NCI-H526 treated with DMSO at 0.1 percent for 48 hours (cell line): Measurements from ENCODE around the gene PKDREJ.
A peak's percentile ranks its signal among the peaks of the same experiment; 100 is the strongest.

ENCODE experiments used
- DNase-seq: peaks from one replicate; lab custom pipeline; 2025; lab: John Stamatoyannopoulos, UW

The PKDREJ gene

DNA sequence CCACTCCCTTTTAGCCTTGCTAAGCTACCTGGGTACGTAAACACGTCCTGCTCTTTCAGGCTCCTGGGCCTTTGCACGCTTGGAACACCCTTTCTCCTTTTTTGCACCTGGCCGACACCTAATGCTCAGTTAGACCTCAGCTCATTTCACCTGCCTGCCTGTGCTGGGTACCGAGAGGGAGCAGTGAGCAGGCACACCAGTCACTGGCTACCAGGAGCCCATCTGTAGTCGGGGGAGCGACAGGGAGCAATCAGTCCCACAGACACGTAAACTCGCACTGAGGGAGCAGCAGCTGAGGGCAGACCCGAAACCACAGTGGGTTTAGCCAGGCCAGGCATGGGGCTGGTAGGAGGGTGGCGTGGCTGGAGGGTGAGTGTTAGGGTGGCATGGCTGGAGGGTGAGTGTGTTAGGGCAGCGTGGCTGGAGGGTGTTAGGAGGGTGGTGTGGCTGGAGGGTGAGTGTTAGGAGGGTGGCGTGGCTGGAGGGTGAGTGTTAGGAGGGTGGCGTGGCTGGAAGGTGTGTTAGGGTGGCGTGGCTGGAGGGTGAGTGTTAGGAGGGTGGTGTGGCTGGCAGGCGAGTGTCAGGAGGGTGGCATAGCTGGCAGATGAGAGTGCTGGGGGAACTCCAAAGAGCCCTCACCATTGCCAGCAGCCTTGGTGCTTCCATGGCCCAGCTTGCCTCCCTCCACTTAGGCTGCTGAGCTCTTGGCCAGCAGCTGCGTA is 27.1 kb upstream of the PKDREJ start:
- DNase-seq = peak; percentile 6

DNA sequence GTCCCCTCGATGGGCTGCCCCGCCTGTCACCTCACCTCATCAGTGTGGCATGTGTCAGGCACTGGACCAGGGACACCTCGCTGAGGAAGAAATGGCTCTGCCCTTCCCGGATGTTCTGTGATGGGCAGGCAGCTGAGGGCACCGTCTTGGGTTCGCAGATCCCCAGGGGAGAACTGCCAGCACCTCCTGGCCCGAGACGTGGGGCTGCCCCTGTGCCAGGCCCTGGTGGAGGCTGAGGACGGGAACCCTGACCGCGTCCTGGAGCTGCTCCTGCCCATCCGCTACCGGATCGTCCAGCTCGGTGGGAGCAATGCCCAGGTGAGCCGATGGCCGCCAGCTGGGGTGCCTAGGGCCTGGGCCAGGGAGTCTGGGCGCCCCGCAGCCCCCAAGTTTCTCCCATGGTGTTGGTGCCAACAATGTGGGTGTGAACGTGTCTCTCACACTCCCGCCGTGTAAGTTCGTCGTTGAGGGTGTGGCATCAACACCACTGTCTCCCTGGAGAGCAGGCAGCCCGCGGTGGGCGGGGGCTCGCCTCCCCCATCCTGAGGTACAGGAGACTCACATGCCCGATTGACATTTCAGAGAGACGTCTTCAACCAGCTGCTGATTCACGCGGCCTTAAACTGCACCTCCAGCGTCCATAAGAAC is 26.2 kb upstream of the PKDREJ start:
- no peak for DNase-seq

DNA sequence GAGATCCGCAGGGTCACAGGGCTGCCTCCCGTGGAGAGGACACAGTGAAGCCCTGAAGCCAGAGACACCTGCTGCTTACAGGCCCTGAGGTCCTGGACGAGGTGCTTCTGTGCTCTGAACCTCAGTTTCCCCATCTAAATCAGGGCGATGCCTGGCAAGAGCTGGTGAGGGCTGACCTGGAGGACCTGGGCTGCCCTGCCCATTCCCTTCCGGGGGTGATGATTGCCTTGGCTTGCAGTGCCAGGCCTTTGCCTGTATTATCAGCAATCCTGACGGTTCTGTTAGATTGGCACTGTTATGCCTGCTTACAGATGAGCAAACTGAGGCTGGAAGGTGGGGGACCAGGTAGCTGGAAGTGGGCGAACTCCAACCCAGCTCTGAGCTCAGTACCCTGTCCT is 25.7 kb upstream of the PKDREJ start:
- DNase-seq = no peak

DNA sequence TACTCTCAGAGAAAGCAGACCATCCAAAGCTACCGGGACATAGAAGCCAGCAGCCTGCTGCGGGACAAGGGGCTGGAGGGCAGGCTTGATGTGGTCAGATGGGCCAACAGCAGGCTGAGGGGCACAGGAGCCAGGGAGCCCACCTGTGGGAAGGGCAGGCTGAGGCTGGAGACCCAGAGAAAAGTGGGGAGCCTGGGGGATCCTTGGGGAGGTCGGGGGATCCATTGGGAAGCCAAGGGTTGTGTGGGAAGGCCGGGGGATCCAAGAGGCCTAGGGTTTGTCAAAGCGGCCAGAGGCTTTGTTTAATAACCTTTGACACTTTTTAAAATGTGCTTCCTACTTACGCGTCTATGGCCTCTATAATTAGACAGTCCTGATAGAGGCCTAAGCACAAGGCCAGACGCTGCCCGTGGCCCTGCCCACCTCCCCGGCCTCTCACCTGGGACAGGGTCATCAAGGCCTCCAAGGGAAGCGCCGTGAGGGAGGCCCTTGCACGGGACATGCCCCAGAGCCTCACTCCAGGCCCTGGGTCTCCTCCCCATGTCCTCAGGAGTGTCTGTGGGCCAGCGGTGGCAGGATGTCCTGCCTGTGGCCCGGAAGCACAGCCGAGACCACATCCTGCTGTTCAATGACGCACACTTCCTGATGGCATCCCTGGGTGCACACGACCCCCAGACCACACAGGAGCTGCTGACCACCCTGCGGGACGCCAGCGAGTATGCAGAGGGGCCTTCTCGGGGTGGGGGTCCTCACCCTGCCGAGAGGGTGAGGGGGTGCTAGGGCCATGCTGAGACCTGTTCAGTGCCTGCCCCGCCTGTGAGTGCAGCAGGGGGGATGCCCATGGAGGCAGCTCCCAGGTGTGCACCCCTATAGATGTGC is 25.0 kb upstream of the PKDREJ start:
- DNase-seq = no peak

DNA sequence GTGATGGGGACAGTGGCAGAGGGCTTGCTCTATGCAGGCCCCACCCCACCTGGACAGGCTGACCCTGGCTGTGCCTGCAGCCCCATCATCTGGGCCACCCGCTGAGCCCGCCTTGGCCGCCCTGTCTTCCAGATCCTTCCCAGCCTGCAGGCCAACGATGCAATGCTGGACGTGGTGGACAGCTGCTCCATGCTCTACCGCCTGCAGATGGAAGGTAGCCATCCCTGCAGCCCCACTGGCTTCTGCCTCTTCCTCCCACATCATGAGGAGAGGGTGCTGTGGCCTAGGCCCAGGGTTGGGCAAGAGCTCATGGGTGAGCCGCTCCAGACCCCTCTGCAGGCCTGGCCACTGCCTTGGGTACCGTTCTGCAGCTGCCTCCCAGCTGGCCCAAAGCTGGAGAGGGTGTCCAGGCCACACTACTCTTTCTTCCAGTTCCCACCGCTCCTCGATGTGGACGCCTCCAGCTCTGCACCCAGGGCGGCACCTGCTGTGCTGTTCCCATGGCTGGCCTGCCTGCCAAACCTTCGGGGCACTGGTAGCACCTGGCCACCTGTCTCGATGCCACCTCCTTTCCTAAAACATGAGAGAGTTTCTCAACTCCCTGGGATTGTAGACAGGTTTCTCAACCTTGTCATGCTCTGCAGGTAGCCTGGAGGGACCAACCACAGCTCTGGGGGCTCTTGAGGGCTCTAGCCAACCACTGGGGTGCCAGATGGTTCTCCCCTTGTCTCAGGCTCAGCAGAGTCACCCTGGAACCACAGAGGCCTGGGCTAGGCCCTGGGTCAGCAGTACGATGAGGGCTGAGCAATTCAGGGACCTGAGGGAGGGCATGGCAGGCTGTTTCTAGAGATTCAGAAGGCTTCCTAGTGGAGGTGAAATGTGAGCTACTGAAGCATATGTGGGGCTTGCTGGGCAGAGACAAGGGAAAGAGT is 24.1 kb upstream of the PKDREJ start:
- DNase-seq = no peak

DNA sequence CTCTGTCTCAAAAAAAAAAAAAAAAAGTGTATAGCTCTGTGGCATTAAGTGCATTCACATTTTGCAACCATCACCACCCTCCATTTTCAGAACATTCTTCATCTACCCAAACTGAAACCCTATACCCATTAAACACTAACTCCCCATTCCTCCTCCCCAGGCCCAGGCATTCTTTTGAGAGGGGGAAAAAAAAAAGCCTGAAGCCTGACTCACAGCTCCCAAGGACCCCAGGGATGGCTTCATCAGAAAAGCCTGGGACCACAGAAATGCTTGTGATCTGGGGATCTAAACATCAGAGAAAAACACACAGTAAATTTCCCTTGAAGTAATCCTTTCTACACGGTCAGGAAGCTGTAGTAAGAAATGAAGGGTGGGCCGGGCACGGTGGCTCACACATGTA is 22.9 kb upstream of the PKDREJ start:
- DNase-seq = no peak

DNA sequence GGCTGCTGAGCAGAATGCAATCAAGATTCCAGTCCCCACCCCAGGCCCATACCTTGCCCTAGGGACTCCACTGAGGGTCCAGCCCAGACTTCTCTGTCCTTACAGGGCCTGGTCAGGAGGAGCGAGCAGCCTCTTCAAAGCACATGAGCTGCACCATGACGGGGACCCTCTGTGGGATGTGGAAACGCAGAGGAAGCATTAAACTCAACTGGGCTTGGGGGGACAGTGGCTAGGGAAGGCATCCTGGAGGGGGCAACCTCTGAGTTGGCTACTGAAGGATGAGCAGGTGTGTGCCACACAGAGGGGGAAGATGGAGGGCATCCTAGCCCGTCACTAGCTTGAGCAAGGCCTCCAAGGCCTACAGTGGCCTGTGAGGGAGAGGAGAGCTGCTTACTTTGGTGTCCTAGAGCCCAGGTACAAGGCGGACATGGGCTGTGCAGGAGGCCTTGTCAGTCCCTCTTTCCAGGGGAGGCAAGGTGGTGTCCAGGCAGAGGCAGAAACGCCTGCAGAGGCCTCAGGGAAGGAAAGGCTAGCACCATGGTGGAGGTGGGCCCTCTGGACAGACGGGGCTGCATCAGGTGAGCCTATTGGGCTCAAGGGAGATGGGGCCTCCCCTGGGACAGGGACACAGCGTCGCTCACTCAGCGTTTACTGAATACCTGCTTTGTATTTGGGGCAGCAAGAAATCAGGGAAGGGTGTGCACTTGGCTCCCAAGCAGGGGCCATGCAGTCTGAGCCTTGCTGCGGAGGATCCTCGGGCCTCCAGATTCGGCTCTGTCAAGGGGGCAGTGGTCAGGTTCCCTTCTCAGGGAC is 18.9 kb upstream of the PKDREJ start:
- DNase-seq = no peak

DNA sequence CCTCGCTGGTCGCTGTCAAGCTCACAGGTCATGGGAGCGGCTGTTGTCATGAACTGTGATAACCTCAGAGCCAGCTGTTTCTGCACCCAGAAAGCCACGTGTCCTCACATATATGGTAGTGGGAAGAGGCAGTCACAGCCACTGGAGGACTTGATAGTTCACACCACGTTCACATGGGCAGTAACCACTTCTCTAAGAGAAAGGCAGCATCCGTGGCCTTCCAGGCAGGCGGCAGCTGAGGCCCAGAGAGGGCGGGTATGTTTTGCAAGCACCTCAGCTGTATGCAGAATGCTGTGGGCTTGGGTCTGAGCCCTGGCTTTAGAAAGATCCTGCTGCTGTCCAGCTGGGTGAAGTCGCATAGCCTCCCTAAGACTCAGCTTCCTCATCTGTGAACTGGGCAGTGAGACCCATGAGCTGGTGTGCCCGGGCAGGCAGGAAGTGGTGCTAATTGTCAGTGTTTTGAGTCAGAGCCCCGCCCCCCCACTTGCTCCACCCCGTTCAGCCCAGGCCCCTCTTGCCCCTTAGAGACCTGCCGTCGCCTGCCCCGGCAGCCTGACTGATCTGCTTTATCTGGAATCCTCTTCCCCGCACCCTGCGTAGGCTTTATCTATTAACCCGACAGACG is 18.0 kb upstream of the PKDREJ start:
- no peak for DNase-seq

DNA sequence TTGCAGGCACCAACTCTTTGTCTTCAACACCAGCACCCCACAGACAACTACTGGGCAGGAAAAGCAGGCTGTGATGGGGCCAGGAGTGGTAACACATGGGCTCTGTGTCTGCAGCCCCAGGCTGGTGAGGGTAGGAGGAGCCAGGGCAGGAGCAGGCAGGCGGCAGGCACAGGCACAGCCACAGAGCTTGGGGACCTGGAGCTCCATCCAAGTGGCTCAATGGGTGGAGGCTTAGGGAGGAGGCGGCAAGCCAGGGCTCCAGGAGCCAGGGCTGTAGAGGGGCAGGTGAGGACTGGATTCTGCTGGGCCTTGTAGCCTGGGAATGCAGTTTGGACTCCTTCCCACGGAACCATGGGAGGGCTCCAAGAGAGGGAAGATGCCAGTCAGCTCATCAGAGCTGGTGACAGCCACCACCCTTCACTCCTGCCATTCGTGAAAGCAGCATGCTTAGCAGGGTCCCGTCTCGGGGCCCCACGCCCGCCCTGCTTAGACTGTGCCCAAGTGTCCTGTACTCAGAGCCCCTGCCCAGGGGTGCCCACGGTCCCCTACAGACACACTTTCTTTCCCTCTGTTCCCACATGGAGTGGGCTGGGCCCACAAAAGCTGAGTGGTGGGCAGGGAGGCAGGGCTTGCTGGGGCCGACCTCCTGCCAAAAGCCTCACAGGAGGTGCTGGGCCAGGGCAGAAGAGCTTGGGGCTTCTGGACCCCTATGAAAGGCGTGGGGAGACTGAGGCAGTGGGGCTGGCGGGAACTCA is 17.1 kb upstream of the PKDREJ start:
- DNase-seq = no peak

DNA sequence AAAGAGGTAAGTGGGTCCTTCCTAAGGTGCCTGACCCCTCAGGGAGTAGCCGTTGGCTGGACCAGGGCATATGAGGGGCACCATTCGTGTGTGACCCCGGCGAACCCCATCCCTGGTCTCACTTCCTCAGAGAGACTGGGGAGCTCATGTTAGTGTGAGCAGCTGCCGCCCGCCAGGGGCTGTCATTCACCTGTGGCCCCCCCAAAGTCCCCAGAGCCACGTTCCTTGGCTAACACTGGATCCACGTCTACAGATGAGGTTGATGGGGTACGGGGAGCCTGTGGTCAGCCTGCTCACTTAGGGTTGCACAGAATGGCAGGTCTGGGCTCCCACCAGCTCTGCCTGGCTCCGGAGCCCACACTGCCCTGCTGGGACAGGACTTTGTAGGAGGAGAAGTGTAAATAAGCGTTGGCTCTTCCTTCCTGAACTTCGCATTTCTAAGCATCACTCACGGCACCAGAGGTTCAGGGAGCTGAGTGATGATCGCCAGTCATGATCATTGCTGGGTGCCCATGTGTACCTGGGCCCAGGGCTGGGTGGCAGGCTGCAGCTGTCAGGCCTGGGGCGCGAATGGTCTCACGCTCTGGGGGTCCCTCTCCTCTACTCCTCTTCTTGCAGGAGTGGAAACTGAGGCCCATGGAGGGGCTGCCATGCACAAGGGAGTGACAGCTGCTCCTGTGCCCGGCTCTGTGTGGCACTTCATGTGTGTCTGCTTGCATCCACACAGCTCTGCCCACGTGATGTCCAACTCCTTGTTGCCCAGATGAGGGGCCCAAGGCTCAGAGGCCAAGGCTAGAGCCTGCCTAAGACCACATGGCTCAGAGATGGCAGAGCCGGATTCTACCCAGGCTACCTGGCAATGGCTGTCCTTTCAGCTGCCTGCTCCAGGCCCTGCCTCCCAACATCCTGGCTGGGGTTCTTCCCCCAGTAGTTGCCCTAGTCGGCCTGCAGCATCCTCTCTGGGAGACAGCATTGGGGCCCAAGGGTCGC is 15.8 kb upstream of the PKDREJ start:
- DNase-seq = no peak

DNA sequence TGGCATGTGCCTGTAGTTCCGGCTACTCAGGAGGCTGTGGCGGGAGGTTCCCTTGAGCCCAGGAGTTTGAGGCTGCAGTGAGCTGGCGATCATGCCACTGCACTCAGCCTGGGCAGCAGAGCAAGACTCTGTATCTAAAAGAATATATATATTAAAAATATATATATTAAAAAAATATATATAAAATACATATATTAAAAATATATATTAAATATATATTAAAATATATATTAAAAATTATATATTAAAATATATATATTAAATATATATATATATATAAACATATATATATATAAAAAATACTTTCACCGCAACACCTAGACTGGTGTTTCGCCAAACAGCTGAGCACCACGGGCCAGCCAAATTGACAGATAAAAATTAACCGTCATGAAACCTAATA is 13.4 kb upstream of the PKDREJ start:
- DNase-seq = no peak

DNA sequence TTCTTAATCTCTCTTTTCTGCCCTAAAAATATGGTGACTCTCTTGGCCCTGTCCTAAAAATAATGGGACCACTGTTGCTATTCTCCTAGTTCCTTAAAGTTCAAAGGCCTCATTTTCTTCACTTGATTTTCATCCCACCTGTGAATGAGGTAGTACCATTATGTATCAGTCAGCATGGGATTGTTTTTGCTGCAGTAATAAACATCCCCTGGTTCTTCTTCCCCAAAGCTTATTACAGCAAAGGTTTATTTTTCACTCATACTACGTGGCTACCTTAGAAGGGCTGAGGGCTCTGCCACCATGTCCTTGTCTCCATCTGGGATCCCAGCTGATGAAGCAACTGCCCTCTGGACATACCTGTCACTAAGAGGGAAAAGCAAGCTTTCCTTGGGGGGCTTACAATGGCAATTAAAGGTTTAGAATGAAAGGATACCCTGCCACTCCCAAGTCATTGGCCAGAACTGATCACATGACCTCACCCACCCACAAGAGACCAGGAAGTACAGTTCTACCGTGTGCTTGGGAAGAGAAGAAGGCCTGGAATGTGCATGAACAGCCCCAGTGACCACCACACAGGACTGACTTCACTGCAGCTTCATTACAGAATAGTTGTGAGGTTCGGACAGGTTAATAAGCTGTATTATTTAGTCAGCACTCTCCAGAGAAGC is 12.4 kb upstream of the PKDREJ start:
- no peak for DNase-seq

DNA sequence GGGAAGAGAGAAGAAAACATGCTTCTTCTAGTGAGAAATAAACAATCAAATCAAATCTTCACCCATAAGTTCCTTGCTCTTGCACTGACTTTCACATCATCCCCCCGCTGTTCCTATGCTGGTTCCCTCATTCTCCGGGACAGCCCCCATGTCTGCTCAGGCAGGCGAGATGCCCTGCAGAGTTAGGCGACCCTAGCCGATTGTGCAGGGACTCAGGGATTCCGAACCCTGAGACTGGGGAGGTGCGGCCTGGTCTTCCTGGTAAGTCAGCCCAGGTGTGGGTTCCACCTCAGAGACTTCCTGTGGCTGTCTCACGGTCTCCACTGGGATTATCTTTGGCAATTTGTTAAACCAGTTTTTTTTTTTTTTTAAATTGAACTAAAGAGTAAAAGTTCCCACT is 11.2 kb upstream of the PKDREJ start:
- DNase-seq = no peak

DNA sequence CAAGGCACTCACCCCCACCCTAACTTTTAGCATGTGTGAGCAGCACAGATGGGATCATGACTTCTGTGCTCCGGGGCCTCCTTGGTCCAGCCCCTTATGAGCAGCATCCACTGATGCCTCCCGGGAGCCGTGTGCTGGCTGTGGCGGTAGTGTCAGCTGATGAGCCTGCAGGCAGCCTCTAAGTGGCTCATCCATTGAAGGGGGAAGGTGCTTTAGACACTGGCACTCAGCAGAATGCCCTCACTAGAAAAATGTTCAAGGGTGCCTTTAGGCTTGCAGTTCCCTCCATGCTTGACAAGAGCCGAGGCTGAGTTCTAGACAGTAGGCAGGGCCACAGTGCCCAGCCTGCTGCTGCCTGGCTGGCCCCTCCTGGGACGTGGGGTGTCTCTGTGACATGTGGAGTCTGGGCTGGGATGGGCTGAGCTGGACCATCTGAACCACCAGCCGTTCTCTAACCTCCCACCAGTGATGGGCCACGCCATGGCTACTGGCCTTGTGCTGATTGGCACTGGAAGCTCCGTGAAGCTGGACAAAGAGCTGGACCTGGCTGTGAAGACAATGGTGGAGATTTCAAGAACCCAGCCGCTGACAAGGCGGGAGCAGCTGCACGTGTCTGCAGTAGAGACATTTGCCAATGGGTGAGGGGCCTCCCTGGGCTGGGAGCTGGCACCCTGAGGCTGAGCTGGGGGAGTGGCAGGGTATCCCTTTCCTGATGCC is 10.4 kb upstream of the PKDREJ start:
- no peak for DNase-seq

DNA sequence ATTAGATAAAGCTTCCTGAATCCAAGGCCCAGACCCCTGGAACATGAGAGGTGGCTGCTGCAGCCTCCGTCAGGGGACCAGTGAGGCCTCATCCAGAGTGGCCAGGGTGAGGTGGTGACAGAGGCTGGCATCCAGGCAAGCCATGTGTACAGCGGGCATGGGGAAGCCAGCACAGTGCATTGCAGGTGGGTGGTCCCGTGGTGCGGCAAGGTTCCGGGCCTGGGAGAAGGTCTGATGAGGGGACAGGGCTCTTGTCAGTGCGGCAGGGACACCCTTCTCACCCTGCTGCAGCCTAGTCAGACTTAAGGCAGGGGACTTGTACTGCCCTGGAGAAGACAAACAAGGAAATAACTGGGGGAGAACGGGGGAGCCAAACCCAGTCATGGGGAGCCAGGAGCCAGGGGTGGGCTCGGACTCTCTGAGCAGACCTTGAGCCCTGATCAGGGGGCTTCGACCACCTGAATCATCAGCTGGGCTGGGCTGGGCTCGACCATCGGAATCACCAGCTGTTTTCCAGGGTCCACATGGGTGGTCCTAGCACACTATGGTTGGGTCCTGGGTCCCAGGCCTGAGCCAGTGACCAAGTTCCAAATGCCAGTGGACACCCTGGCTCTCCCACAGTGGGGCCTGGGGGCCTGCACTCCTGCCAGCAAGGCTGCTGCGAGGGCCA is 9.8 kb upstream of the PKDREJ start:
- DNase-seq = no peak

DNA sequence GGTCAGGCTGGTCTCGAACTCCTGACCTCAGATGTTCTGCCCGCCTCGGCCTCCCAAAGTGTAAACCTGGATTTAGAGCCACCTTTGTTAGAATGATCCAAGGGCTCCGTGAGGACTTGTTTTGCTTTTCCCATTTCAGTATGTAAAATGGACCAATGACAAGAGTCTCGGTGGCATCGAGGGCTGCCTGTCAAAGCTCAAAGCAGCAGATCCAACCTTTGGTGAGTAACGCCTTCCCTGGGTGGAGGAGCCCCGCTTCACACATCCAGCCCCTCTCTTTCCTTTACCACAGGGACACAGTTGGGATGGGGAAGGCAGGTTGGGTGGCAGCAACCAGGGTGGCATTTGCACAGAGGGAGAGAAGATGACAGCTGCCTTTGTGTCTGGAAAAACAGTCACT is 9.1 kb upstream of the PKDREJ start:
- no peak for DNase-seq

DNA sequence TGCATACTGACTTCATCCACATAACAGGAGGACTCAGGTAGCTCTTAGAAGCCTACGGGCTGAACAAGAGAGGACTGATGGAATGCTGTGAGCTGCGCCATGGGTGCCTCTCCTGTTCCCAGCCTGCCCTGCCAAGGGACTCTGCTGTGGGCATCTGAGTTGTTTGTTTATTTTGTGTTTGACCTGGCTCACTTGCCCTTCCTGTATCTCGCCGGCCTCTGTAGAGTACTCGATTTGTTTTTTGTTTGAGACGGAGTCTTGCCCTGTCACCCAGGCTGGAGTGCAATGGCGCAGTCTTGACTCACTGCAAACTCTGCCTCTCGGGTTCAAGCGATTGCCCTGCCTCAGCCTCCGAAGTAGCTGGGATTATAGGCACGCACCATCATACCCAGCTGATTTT is 6.4 kb upstream of the PKDREJ start:
- no peak for DNase-seq
